Subcutaneous adipose tissue (tissue), 4 donors: Measurements from ENCODE around the gene FAM193B. TPM values are rescaled to one million over a fixed set of nuclear protein-coding genes. Genes with fewer than 3 reads are reported as not detected.

Source experiments
- total RNA-seq, 4 donors: library from RNA; depleted of rRNA; stranded (reverse); fragments of >200 nt; gene quantifications; one replicate each; pipeline ENCODE4 v1.1.0, GENCODE V29; 2016
- TF ChIP-seq, protein P1 (sequence below): fragments of 450-650 bp; IDR thresholded peaks from one replicate; pipeline ENCODE4 v1.5.1; 2016; ENCODE audit warnings: low read depth, mild to moderate bottlenecking, control low read depth, antibody characterized with exemption, moderate library complexity

Gene FAM193B
- total RNA-seq, 4 donors from 2014 or later: 25.8 to 95.5 (median 35.5) TPM

DNA sequence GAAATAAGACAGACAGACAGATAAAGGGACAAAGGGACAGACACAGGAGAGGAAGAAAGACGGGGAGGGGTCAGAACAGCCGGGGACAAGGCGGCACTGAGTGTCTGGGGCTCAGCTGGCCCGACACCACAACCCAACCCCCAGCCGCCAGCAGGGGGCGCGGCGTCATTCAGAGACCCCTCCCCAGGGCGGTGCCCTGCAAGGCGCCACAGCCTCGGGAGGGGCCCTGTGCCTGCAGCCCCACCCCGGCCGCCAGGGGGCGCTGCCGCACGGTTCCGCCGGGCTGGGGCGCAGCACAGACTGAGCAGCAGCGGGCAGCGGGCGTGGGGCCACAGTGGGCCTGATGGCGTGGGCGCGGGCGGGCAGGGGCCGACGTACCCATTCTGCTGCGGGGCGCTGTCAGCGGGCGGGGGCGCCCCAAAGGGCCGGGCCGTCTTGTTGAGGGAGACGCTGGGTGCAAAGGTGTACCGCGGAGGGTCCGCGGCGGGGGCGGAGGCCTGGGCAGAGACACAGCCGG lies 62.9 kb downstream of the FAM193B start:
- TF ChIP-seq, protein P1, sequence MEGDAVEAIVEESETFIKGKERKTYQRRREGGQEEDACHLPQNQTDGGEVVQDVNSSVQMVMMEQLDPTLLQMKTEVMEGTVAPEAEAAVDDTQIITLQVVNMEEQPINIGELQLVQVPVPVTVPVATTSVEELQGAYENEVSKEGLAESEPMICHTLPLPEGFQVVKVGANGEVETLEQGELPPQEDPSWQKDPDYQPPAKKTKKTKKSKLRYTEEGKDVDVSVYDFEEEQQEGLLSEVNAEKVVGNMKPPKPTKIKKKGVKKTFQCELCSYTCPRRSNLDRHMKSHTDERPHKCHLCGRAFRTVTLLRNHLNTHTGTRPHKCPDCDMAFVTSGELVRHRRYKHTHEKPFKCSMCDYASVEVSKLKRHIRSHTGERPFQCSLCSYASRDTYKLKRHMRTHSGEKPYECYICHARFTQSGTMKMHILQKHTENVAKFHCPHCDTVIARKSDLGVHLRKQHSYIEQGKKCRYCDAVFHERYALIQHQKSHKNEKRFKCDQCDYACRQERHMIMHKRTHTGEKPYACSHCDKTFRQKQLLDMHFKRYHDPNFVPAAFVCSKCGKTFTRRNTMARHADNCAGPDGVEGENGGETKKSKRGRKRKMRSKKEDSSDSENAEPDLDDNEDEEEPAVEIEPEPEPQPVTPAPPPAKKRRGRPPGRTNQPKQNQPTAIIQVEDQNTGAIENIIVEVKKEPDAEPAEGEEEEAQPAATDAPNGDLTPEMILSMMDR: no peak

- TF ChIP-seq, protein P1: no peak
These were observed 63.4 kb downstream of the FAM193B start for GRCh38 chr5:177490992-177491391.

DNA sequence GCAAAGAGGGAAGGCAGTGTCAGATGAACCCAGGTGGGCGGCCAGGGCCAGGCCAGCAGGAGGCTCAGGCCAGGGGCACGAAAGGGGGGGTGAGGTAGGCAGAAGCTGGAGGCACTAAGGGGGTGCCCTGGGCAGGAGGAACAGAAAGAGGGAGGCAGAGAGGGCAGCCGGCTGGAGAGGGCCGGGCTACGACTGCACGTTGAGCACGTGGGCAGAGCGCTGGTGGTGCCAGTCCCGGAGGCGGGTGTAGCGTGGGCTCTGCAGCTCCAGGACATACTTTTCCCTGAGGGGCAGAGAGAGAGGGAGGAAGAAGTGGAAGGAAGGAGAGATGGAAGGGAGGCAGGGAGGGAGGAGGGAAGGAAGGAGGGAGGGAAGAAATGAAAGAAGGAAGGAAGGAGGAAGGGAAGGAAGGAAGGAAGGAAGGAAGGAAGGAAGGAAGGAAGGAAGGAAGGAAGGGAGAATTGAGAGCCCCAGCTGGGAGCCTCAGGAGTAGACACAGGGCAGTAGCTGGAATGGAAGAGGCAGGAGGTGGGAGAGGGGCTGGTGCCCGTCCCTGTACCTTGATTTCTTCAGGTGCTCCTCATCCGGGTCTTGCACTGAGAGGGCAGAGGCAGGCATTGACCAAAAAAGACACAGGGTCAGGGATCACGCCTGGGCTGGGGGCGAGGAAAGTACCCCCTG lies 63.9 kb downstream of the FAM193B start:
- TF ChIP-seq, protein P1: no peak

- TF ChIP-seq, protein P1: no peak
These were observed 65.1 kb downstream of the FAM193B start for GRCh38 chr5:177489119-177489716.

- TF ChIP-seq, protein P1: no peak
These were observed 66.4 kb downstream of the FAM193B start for GRCh38 chr5:177487975-177488374.

GRCh38 chr5:177487144-177487543 lies 67.2 kb downstream of the FAM193B start:
- TF ChIP-seq, protein P1: no peak

- TF ChIP-seq, protein P1: no peak
These were observed 68.1 kb downstream of the FAM193B start for GRCh38 chr5:177486256-177486655.
